NCI-H524 (cell line): ENCODE data around the gene ATP8A1.

Source experiments
- DNase-seq, 2 experiments: peaks; one replicate each; lab custom pipeline; 2025; lab: John Stamatoyannopoulos, UW

Gene ATP8A1

GRCh38 chr4:42570221-42570620 lies 86.7 kb downstream of the ATP8A1 start:
- no peak for DNase-seq

- DNase-seq = peak; percentile 56 to 81
Observed at GRCh38 chr4:42568610-42569207, 88.2 kb downstream of the ATP8A1 start.

GRCh38 chr4:42566835-42567234 lies 90.1 kb downstream of the ATP8A1 start:
- no peak for DNase-seq

GRCh38 chr4:42562016-42562415 lies 94.9 kb downstream of the ATP8A1 start:
- no peak for DNase-seq

- DNase-seq = no peak
Observed at GRCh38 chr4:42561031-42561430, 95.9 kb downstream of the ATP8A1 start.

GRCh38 chr4:42560467-42560861 lies 96.4 kb downstream of the ATP8A1 start:
- DNase-seq = no peak

GRCh38 chr4:42558156-42558555 lies 98.7 kb downstream of the ATP8A1 start:
- no peak for DNase-seq

- DNase-seq = no peak
Observed at GRCh38 chr4:42555828-42556227, 101.1 kb downstream of the ATP8A1 start.

GRCh38 chr4:42554072-42554471 lies 102.8 kb downstream of the ATP8A1 start:
- no peak for DNase-seq

- no peak for DNase-seq
Observed at GRCh38 chr4:42549896-42550295, 107.0 kb downstream of the ATP8A1 start.

GRCh38 chr4:42547805-42548204 lies 109.1 kb downstream of the ATP8A1 start:
- no peak for DNase-seq

- no peak for DNase-seq
Observed at GRCh38 chr4:42543762-42544161, 113.1 kb downstream of the ATP8A1 start.

- no peak for DNase-seq
Observed at GRCh38 chr4:42543126-42543525, 113.8 kb downstream of the ATP8A1 start.

GRCh38 chr4:42541647-42542046 lies 115.3 kb downstream of the ATP8A1 start:
- DNase-seq = no peak

- DNase-seq = no peak
Observed at GRCh38 chr4:42533042-42533441, 123.9 kb downstream of the ATP8A1 start.

- DNase-seq = no peak
Observed at GRCh38 chr4:42531341-42532030, 125.4 kb downstream of the ATP8A1 start.

- DNase-seq = no peak
Observed at GRCh38 chr4:42523066-42523718, 133.7 kb downstream of the ATP8A1 start.

GRCh38 chr4:42519803-42520417 lies 137.0 kb downstream of the ATP8A1 start:
- DNase-seq = peak in 1 of 2 experiments; percentile 53

- DNase-seq = no peak
Observed at GRCh38 chr4:42515156-42515884, 141.6 kb downstream of the ATP8A1 start.

- no peak for DNase-seq
Observed at GRCh38 chr4:42513748-42514492, 143.0 kb downstream of the ATP8A1 start.

GRCh38 chr4:42512226-42512625 lies 144.7 kb downstream of the ATP8A1 start:
- no peak for DNase-seq

GRCh38 chr4:42510225-42510624 lies 146.7 kb downstream of the ATP8A1 start:
- no peak for DNase-seq
